SK-N-SH (cell line): Measurements from ENCODE around the gene PBX3. TPM values are rescaled to one million over a fixed set of nuclear protein-coding genes. Genes with fewer than 3 reads are reported as not detected.

Source experiments
- CTCF ChIA-PET: fragments of 300-600, 350-600 bp; formaldehyde crosslinking; extraction: SDS; loops from one replicate; lab custom pipeline; 2021; lab: Yijun Ruan, JAX
- POLR2A ChIA-PET: fragments of 350-600 bp; sonication (Branson Sonifier 250); formaldehyde crosslinking; extraction: SDS; loops from one replicate; lab custom pipeline; 2020; ENCODE audit warnings: antibody characterized with exemption, inconsistent platforms; lab: Yijun Ruan, JAX
- DNase-seq: peaks from one replicate; pipeline ENCODE4 v3.0.0; 2012
- H2AFZ ChIP-seq: fragments of 200-600 bp; sonication (generic); 2 replicates; pipeline ENCODE4 v1.8.1; 2016; ENCODE audit warnings: antibody characterized with exemption, mild to moderate bottlenecking, low read depth
- H3F3A ChIP-seq: fragments of 200-600 bp; sonication (generic); replicated peaks from 2 replicates; pipeline ENCODE3; 2016; ENCODE audit warnings: antibody characterized with exemption, mild to moderate bottlenecking; ENCODE audit not compliant: insufficient read depth
- H3K27ac ChIP-seq, 2 experiments: fragments of 200-500 bp in 1 of 2; fragments of 200-600 bp in 1 of 2; sonication (Bioruptor generic) in 1 of 2; sonication (generic), shearing (Covaris generic) in 1 of 2; 2 replicates each; pipeline versions ENCODE4 v1.5.1 to v1.6.1; 2014 to 2016; ENCODE audit warnings: low read depth in 2 of 2, inconsistent platforms in 1 of 2, low read length in 1 of 2, mild to moderate bottlenecking in 1 of 2, mixed read lengths in 1 of 2
- H3K27me3 ChIP-seq: fragments of 200-600 bp; sonication (generic), shearing (Covaris generic); 2 replicates; pipeline ENCODE4 v1.6.1; 2016; ENCODE audit warnings: mixed run types; ENCODE audit not compliant: insufficient read depth
- H3K36me3 ChIP-seq, 2 experiments: fragments of 200-500 bp in 1 of 2; fragments of 200-600 bp in 1 of 2; sonication (Bioruptor generic) in 1 of 2; sonication (generic) in 1 of 2; replicated peaks in 1 of 2; 2 replicates each; pipeline versions ENCODE3 to v1.5.1; 2014 to 2016; ENCODE audit warnings: low read length in 1 of 2, mild to moderate bottlenecking in 1 of 2; ENCODE audit not compliant: insufficient read depth in 2 of 2, control insufficient read depth in 1 of 2
- H3K4me1 ChIP-seq, 2 experiments: fragments of 200-500 bp in 1 of 2; fragments of 200-600 bp in 1 of 2; sonication (Bioruptor generic) in 1 of 2; sonication (generic), shearing (Covaris generic) in 1 of 2; 2 replicates each; pipeline versions ENCODE4 v1.5.1 to v1.6.1; 2014 to 2016; ENCODE audit warnings: low read depth in 1 of 2, low read length in 1 of 2, mixed run types in 1 of 2; ENCODE audit not compliant: insufficient read depth in 2 of 2, control insufficient read depth in 1 of 2
- H3K4me2 ChIP-seq: fragments of 200-600 bp; sonication (generic), shearing (Covaris generic); 2 replicates; pipeline ENCODE4 v1.6.1; 2017; ENCODE audit warnings: mixed run types
- H3K4me3 ChIP-seq, 2 experiments: fragments of 200-500 bp in 1 of 2; fragments of 200-600 bp in 1 of 2; sonication (Bioruptor generic) in 1 of 2; sonication (generic), shearing (Covaris generic) in 1 of 2; 2 replicates each; pipeline versions ENCODE4 v1.5.1 to v1.8.1; 2014 to 2016; ENCODE audit warnings: low read depth in 2 of 2, inconsistent platforms in 1 of 2, low read length in 1 of 2, mild to moderate bottlenecking in 1 of 2, mixed read lengths in 1 of 2, moderate library complexity in 1 of 2
- H3K79me2 ChIP-seq: fragments of 200-600 bp; sonication (generic); 2 replicates; pipeline ENCODE4 v1.8.1; 2017; ENCODE audit warnings: mild to moderate bottlenecking; ENCODE audit not compliant: insufficient read depth
- H3K9ac ChIP-seq: fragments of 200-600 bp; sonication (generic); 2 replicates; pipeline ENCODE4 v1.6.1; 2017; ENCODE audit warnings: mixed run types
- H3K9me2 ChIP-seq: fragments of 200-600 bp; sonication (generic); 2 replicates; pipeline ENCODE4 v1.6.1; 2017; ENCODE audit warnings: mixed run types
- H3K9me3 ChIP-seq: fragments of 200-600 bp; sonication (generic); 2 replicates; pipeline ENCODE4 v1.6.1; 2017; ENCODE audit warnings: mixed run types, mild to moderate bottlenecking, moderate library complexity
- H4K20me1 ChIP-seq: fragments of 200-600 bp; sonication (generic); 2 replicates; pipeline ENCODE4 v1.6.1; 2017; ENCODE audit warnings: mild to moderate bottlenecking, mixed run types; ENCODE audit not compliant: insufficient read depth
- CHD2 ChIP-seq: fragments of 150-350 bp; IDR thresholded peaks from 2 replicates; pipeline ENCODE4 v1.6.1; 2018; ENCODE audit warnings: low read length; ENCODE audit not compliant: partially characterized antibody
- EP300 ChIP-seq, 2 experiments: IDR thresholded peaks; 2 replicates each; pipeline versions ENCODE4 v1.4.0 to v1.6.1; 2012; ENCODE audit warnings: borderline replicate concordance in 1 of 2, low read depth in 1 of 2, low read length in 1 of 2
- EZH2phosphoT487 ChIP-seq: fragments of 200-600 bp; sonication (generic); IDR thresholded peaks from 2 replicates; pipeline ENCODE4 v1.6.1; 2017; ENCODE audit warnings: low read depth, mixed run types, mild to moderate bottlenecking, antibody characterized with exemption, moderate library complexity, borderline replicate concordance
- FOSL2 ChIP-seq: IDR thresholded peaks from 2 replicates; pipeline ENCODE4 v1.4.0; 2012; ENCODE audit warnings: low read depth, mild to moderate bottlenecking, moderate library complexity, borderline replicate concordance
- FOXJ3 ChIP-seq: sonication (generic); formaldehyde crosslinking; IDR thresholded peaks from 2 replicates; pipeline ENCODE4 v1.5.1; 2020; ENCODE audit warnings: mild to moderate bottlenecking, missing genetic modification reagents
- GABPA ChIP-seq: IDR thresholded peaks from 2 replicates; pipeline ENCODE4 v1.4.0; 2012; ENCODE audit warnings: low read depth, mild to moderate bottlenecking
- JUND ChIP-seq: IDR thresholded peaks from 2 replicates; pipeline ENCODE4 v1.4.0; 2012
- MEF2A ChIP-seq: IDR thresholded peaks from 2 replicates; pipeline ENCODE4 v1.4.0; 2012; ENCODE audit warnings: low read depth, borderline replicate concordance
- MXI1 ChIP-seq: IDR thresholded peaks from 2 replicates; pipeline ENCODE4 v1.6.1; 2012; ENCODE audit warnings: mild to moderate bottlenecking, low read depth, low read length, improper control_type of control experiment
- NFIC ChIP-seq: IDR thresholded peaks from 2 replicates; pipeline ENCODE4 v1.4.0; 2012; ENCODE audit warnings: borderline replicate concordance
- POLR2AphosphoS5 ChIP-seq: IDR thresholded peaks from 2 replicates; pipeline ENCODE4 v1.6.1; 2012; ENCODE audit warnings: low read depth, low read length
- RAD21 ChIP-seq: IDR thresholded peaks from 2 replicates; pipeline ENCODE4 v1.6.1; 2012; ENCODE audit warnings: mild to moderate bottlenecking, low read length
- RCOR1 ChIP-seq: fragments of 150-350 bp; IDR thresholded peaks from 2 replicates; pipeline ENCODE4 v1.6.1; 2017; ENCODE audit warnings: antibody characterized with exemption, low read length
- RXRA ChIP-seq: IDR thresholded peaks from 2 replicates; pipeline ENCODE4 v1.4.0; 2012; ENCODE audit warnings: low read depth, mild to moderate bottlenecking, borderline replicate concordance
- SIN3A ChIP-seq: IDR thresholded peaks from 2 replicates; pipeline ENCODE4 v1.6.1; 2012; ENCODE audit warnings: low read depth, mild to moderate bottlenecking, low read length, moderate library complexity, borderline replicate concordance
- SMC3 ChIP-seq: IDR thresholded peaks from 2 replicates; pipeline ENCODE4 v1.6.1; 2012; ENCODE audit warnings: low read depth, low read length, improper control_type of control experiment
- TCF12 ChIP-seq: IDR thresholded peaks from 2 replicates; pipeline ENCODE4 v1.4.0; 2012
- YY1 ChIP-seq: IDR thresholded peaks from 2 replicates; pipeline ENCODE4 v1.4.0; 2012; ENCODE audit warnings: low read depth, mild to moderate bottlenecking
- WGBS: methylation state at CpG from one replicate; pipeline ENCODE4 v1.1.6; 2017; ENCODE audit warnings: low lambda C conversion rate; 5-methylcytosine and 5-hydroxymethylcytosine counted together
- polyA plus RNA-seq, 3 experiments: library from polyadenylated mRNA; depleted of rRNA; stranded (reverse); fragments of >200 nt; gene quantifications; 2 replicates each; pipeline ENCODE4 v1.2.3, GENCODE V29; 2012
- TF ChIP-seq, protein P1 (sequence below): IDR thresholded peaks from 2 replicates; pipeline ENCODE4 v1.4.0; 2012; ENCODE audit warnings: low read depth, borderline replicate concordance
- TF ChIP-seq, protein P2 (sequence below): fragments of 150-350 bp; IDR thresholded peaks from 2 replicates; pipeline ENCODE4 v1.6.1; 2017; ENCODE audit warnings: antibody characterized with exemption, low read length, low read depth, borderline replicate concordance
- TF ChIP-seq, protein P3 (sequence below): fragments of 200-600 bp; sonication (generic); IDR thresholded peaks from 2 replicates; pipeline ENCODE4 v1.6.1; 2017; ENCODE audit warnings: antibody characterized with exemption, mild to moderate bottlenecking, moderate library complexity
- TF ChIP-seq, protein P4 (sequence below): IDR thresholded peaks from 2 replicates; pipeline ENCODE4; 2012

Gene PBX3
- polyA plus RNA-seq, 1 of the 3 experiments (the other 2 are of a cell fraction): 73.0 TPM

DNA sequence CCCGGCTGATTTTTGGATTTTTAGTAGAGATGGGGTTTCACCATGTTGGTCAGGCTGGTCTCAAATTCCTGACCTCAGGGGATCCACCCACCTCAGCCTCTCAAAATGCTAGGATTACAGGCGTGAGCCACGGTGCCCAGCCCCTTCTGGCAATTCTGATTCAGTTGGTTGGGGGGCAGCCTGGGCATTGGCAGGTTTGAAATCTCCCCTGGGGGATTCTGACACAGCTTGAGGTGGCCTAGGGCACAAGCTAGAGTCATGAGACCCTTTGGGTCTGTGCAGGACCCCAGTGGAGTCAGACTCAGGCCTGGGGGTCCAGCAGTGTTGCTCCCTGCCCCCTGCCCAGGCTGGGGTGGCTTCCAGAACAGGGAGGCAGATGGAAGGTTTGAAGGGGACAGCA lies 239.8 kb downstream of the PBX3 start:
- H3K9me2 ChIP-seq: no peaks in the 10 kb centered on the region
- no peaks in the 10 kb centered on the region for H3K36me3 ChIP-seq
- ChIA-PET POLR2A (no interaction called here), CTCF (no interaction called here)
- H2AFZ ChIP-seq: no peak overlapping the region
- no peaks in the 10 kb centered on the region for H3K9me3 ChIP-seq
- no peaks in the 10 kb centered on the region for H4K20me1 ChIP-seq
- no peaks in the 10 kb centered on the region for H3K79me2 ChIP-seq
- no peak overlapping the region for H3K4me3 ChIP-seq
- peaks cover 0 to 23% of the 10 kb centered on the region in 2 experiments; a peak in 1 of 4 replicates for H3K4me1 ChIP-seq
- H3K9ac ChIP-seq: no peak overlapping the region
- DNase-seq: peak; percentile 12
- WGBS: 70% methylated on average over 2 of the region's 3 CpGs
- no peak overlapping the region for H3K4me2 ChIP-seq
- H3K27ac ChIP-seq: no peak overlapping the region
- no peaks in the 10 kb centered on the region for H3F3A ChIP-seq
- H3K27me3 ChIP-seq: no peaks in the 10 kb centered on the region
- TF ChIP-seq NFIC: no peak
- no peak for TF ChIP-seq MEF2A
- no peak for TF ChIP-seq POLR2AphosphoS5
- TF ChIP-seq, protein P1, sequence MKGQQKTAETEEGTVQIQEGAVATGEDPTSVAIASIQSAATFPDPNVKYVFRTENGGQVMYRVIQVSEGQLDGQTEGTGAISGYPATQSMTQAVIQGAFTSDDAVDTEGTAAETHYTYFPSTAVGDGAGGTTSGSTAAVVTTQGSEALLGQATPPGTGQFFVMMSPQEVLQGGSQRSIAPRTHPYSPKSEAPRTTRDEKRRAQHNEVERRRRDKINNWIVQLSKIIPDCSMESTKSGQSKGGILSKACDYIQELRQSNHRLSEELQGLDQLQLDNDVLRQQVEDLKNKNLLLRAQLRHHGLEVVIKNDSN: no peak
- TF ChIP-seq YY1: no peak
- TF ChIP-seq RXRA: no peak
- no peak for TF ChIP-seq CHD2
- TF ChIP-seq GABPA: no peak
- TF ChIP-seq SIN3A: no peak
- TF ChIP-seq SMC3: no peak
- TF ChIP-seq, protein P2, sequence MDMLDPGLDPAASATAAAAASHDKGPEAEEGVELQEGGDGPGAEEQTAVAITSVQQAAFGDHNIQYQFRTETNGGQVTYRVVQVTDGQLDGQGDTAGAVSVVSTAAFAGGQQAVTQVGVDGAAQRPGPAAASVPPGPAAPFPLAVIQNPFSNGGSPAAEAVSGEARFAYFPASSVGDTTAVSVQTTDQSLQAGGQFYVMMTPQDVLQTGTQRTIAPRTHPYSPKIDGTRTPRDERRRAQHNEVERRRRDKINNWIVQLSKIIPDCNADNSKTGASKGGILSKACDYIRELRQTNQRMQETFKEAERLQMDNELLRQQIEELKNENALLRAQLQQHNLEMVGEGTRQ: no peak
- no peak for TF ChIP-seq EP300 (IDR thresholded peaks at IDR 0.05; ENCODE audit: borderline replicate concordance in 1 of 2, low read depth in 1 of 2, low read length in 1 of 2)
- TF ChIP-seq FOXJ3: no peak
- no peak for TF ChIP-seq JUND
- no peak for TF ChIP-seq TCF12
- TF ChIP-seq, protein P3, sequence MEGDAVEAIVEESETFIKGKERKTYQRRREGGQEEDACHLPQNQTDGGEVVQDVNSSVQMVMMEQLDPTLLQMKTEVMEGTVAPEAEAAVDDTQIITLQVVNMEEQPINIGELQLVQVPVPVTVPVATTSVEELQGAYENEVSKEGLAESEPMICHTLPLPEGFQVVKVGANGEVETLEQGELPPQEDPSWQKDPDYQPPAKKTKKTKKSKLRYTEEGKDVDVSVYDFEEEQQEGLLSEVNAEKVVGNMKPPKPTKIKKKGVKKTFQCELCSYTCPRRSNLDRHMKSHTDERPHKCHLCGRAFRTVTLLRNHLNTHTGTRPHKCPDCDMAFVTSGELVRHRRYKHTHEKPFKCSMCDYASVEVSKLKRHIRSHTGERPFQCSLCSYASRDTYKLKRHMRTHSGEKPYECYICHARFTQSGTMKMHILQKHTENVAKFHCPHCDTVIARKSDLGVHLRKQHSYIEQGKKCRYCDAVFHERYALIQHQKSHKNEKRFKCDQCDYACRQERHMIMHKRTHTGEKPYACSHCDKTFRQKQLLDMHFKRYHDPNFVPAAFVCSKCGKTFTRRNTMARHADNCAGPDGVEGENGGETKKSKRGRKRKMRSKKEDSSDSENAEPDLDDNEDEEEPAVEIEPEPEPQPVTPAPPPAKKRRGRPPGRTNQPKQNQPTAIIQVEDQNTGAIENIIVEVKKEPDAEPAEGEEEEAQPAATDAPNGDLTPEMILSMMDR: no peak
- no peak for TF ChIP-seq MXI1

DNA sequence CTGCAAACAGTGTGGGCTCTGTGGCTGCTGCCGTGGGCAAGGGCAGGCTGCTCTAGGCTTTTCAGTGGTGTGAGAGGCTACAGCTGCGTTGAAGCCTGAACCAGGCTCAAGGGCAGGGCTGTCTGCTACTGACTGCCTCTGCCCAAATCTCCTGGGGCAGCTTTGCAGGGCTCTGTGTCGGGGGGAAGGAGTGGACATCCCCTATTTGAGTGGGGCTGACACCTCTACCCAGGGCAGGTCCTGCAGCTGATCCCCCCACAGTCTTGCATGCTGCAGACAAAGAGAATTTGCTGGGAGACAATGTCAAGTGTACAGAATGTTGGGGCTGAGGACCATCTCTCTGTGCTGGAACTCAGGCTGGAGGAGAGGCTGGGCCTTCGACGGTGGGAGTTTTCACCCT lies 240.2 kb downstream of the PBX3 start:
- Histone ChIP-seq H3K9me3 (no peaks in the 10 kb centered on the region), H3K4me1 (peaks cover 0 to 28% of the 10 kb centered on the region in 2 experiments; a peak in 1 of 4 replicates), H3K79me2 (no peaks in the 10 kb centered on the region), H3K4me2 (no peak overlapping the region), H3K27ac (no peak overlapping the region), H2AFZ (no peak overlapping the region), H3K9me2 (no peaks in the 10 kb centered on the region), H4K20me1 (no peaks in the 10 kb centered on the region), H3K36me3 (no peaks in the 10 kb centered on the region), H3K27me3 (no peaks in the 10 kb centered on the region), H3K9ac (no peak overlapping the region), H3F3A (no peaks in the 10 kb centered on the region), H3K4me3 (no peak overlapping the region)
- DNase-seq: peak; percentile 16
- ChIA-PET CTCF (interaction anchor here (1.0 kb wide), 1 partner anchor 11 kb away, joined by 3 read pairs; no protein-coding TSS in a partner anchor), POLR2A (no interaction called here)
- 72% methylated on average over 5 of the region's 5 CpGs for WGBS
- no peak for TF ChIP-seq RCOR1
- TF ChIP-seq, protein P4, sequence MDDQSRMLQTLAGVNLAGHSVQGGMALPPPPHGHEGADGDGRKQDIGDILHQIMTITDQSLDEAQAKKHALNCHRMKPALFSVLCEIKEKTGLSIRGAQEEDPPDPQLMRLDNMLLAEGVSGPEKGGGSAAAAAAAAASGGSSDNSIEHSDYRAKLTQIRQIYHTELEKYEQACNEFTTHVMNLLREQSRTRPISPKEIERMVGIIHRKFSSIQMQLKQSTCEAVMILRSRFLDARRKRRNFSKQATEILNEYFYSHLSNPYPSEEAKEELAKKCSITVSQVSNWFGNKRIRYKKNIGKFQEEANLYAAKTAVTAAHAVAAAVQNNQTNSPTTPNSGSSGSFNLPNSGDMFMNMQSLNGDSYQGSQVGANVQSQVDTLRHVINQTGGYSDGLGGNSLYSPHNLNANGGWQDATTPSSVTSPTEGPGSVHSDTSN: no peak
- TF ChIP-seq, protein P1: no peak
- no peak for TF ChIP-seq FOSL2
- TF ChIP-seq EP300 (IDR thresholded peaks at IDR 0.05; ENCODE audit: borderline replicate concordance in 1 of 2, low read depth in 1 of 2, low read length in 1 of 2): no peak
- no peak for TF ChIP-seq EZH2phosphoT487
- no peak for TF ChIP-seq RXRA
- TF ChIP-seq, protein P3: no peak
- no peak for TF ChIP-seq POLR2AphosphoS5
- TF ChIP-seq JUND: no peak
- TF ChIP-seq RAD21: no peak
